ENCODE data around the gene APH1A.
A peak's percentile ranks its signal among the peaks of the same experiment; 100 is the strongest.
"Not testable (repeated sequence)": the region's sequence is repeated elsewhere in the genome, so short reads cannot be mapped to it uniquely, and the experiment has no call there.

Gene APH1A

GRCh38 chr1:150268705-150269403, at the start of gene APH1A:
Gene APH1A, minus strand, starts transcription at chr1:150269016. Its CDS starts 206 bp downstream, at chr1:150268810.
- no peak for TF ChIP-seq JUND (IDR thresholded peaks at IDR 0.05; ENCODE audit: low read depth)
- DNase-seq (ENCODE audit: low read depth in 1 of 2, low spot score in 1 of 2) = peak; percentile 97 to 98
- in situ Hi-C loops (cut with HindIII; ENCODE audit: low pct_unique_long_range_greater_than_20kb, low sequenced_read_pairs) = no loop called here

- in situ Hi-C loops (cut with HindIII; ENCODE audit: low pct_unique_long_range_greater_than_20kb, low sequenced_read_pairs); DNase-seq (ENCODE audit: low read depth in 1 of 2, low spot score in 1 of 2): not testable (repeated sequence)
These were observed 45.9 kb upstream of the APH1A start for GRCh38 chr1:150314691-150315090.

GRCh38 chr1:150311762-150312161, 42.9 kb upstream of the APH1A start:
- TF ChIP-seq JUND (IDR thresholded peaks at IDR 0.05; ENCODE audit: low read depth) = no peak
- DNase-seq (ENCODE audit: low read depth in 1 of 2, low spot score in 1 of 2) = no peak
- in situ Hi-C loops (cut with HindIII; ENCODE audit: low pct_unique_long_range_greater_than_20kb, low sequenced_read_pairs) = no loop called here

GRCh38 chr1:150309758-150310508, 41.1 kb upstream of the APH1A start:
- DNase-seq (ENCODE audit: low read depth in 1 of 2, low spot score in 1 of 2) = no peak
- in situ Hi-C loops (cut with HindIII; ENCODE audit: low pct_unique_long_range_greater_than_20kb, low sequenced_read_pairs) = no loop called here
- no peak for TF ChIP-seq JUND (IDR thresholded peaks at IDR 0.05; ENCODE audit: low read depth)

GRCh38 chr1:150308585-150308984, 39.8 kb upstream of the APH1A start:
- in situ Hi-C loops (cut with HindIII; ENCODE audit: low pct_unique_long_range_greater_than_20kb, low sequenced_read_pairs); DNase-seq (ENCODE audit: low read depth in 1 of 2, low spot score in 1 of 2): not testable (repeated sequence)

GRCh38 chr1:150302902-150303301, 34.1 kb upstream of the APH1A start:
- TF ChIP-seq JUND (IDR thresholded peaks at IDR 0.05; ENCODE audit: low read depth) = no peak
- in situ Hi-C loops (cut with HindIII; ENCODE audit: low pct_unique_long_range_greater_than_20kb, low sequenced_read_pairs) = no loop called here
- no peak for DNase-seq (ENCODE audit: low read depth in 1 of 2, low spot score in 1 of 2)

GRCh38 chr1:150302338-150302737, 33.5 kb upstream of the APH1A start:
- in situ Hi-C loops (cut with HindIII; ENCODE audit: low pct_unique_long_range_greater_than_20kb, low sequenced_read_pairs) = no loop called here
- no peak for TF ChIP-seq JUND (IDR thresholded peaks at IDR 0.05; ENCODE audit: low read depth)
- no peak for DNase-seq (ENCODE audit: low read depth in 1 of 2, low spot score in 1 of 2)

- in situ Hi-C loops (cut with HindIII; ENCODE audit: low pct_unique_long_range_greater_than_20kb, low sequenced_read_pairs) = no loop called here
- no peak for DNase-seq (ENCODE audit: low read depth in 1 of 2, low spot score in 1 of 2)
- no peak for TF ChIP-seq JUND (IDR thresholded peaks at IDR 0.05; ENCODE audit: low read depth)
These were observed 30.9 kb upstream of the APH1A start for GRCh38 chr1:150299716-150300115.

GRCh38 chr1:150295476-150295875, 26.7 kb upstream of the APH1A start:
- DNase-seq (ENCODE audit: low read depth in 1 of 2, low spot score in 1 of 2) = no peak
- in situ Hi-C loops (cut with HindIII; ENCODE audit: low pct_unique_long_range_greater_than_20kb, low sequenced_read_pairs) = no loop called here
- no peak for TF ChIP-seq JUND (IDR thresholded peaks at IDR 0.05; ENCODE audit: low read depth)

GRCh38 chr1:150293433-150294253, 24.8 kb upstream of the APH1A start, which contains the start of gene MRPS21:
Gene MRPS21, plus strand, starts transcription at chr1:150293861. Its CDS starts 506 bp downstream, at chr1:150294367.
- peak; percentile 26 to 90 for DNase-seq (ENCODE audit: low read depth in 1 of 2, low spot score in 1 of 2)
- TF ChIP-seq JUND (IDR thresholded peaks at IDR 0.05; ENCODE audit: low read depth) = no peak
- in situ Hi-C loops (cut with HindIII; ENCODE audit: low pct_unique_long_range_greater_than_20kb, low sequenced_read_pairs) = no loop called here

GRCh38 chr1:150288822-150289221, 20.0 kb upstream of the APH1A start:
- DNase-seq (ENCODE audit: low read depth in 1 of 2, low spot score in 1 of 2) = no peak
- in situ Hi-C loops (cut with HindIII; ENCODE audit: low pct_unique_long_range_greater_than_20kb, low sequenced_read_pairs) = no loop called here
- no peak for TF ChIP-seq JUND (IDR thresholded peaks at IDR 0.05; ENCODE audit: low read depth)

GRCh38 chr1:150288382-150288781, 19.6 kb upstream of the APH1A start:
- no peak for TF ChIP-seq JUND (IDR thresholded peaks at IDR 0.05; ENCODE audit: low read depth)
- no peak for DNase-seq (ENCODE audit: low read depth in 1 of 2, low spot score in 1 of 2)
- in situ Hi-C loops (cut with HindIII; ENCODE audit: low pct_unique_long_range_greater_than_20kb, low sequenced_read_pairs) = no loop called here

- DNase-seq (ENCODE audit: low read depth in 1 of 2, low spot score in 1 of 2) = no peak
- in situ Hi-C loops (cut with HindIII; ENCODE audit: low pct_unique_long_range_greater_than_20kb, low sequenced_read_pairs) = no loop called here
These were observed 14.4 kb upstream of the APH1A start for GRCh38 chr1:150283260-150283659.

More at GRCh38 chr1:150283260-150283659, 14.4 kb upstream of the APH1A start:
- no peak for TF ChIP-seq JUND (IDR thresholded peaks at IDR 0.05; ENCODE audit: low read depth)
